Fibroblast of pulmonary artery (primary cell): ENCODE data around the gene TRAM1L1.

Experiments
- DNase-seq: peaks from one replicate; pipeline ENCODE4 v3.0.0-alpha.2; 2010; ENCODE audit warnings: low read depth
- H3K4me3 ChIP-seq: replicated peaks from 2 replicates; pipeline ENCODE4 v1.5.1; 2011; ENCODE audit warnings: low read depth, mild to moderate bottlenecking, control low read depth, low read length, moderate library complexity
- CTCF ChIP-seq: IDR thresholded peaks from 2 replicates; pipeline ENCODE4 v1.5.1; 2011; ENCODE audit warnings: mild to moderate bottlenecking, control low read depth, low read length, inconsistent platforms; ENCODE audit errors: missing control alignments

The TRAM1L1 gene

GRCh38 chr4:117063961-117064696 is 21.2 kb downstream of the TRAM1L1 start:
- TF ChIP-seq CTCF, result no peak
- no peak for DNase-seq
- H3K4me3 ChIP-seq, result no peak overlapping the region

- DNase-seq, result no peak
- no peak for TF ChIP-seq CTCF
- H3K4me3 ChIP-seq, result no peak overlapping the region
These were observed 42.4 kb downstream of the TRAM1L1 start for GRCh38 chr4:117042962-117043361.
